ENCODE data around the gene ANKRD63. TPM values are rescaled to one million over a fixed set of nuclear protein-coding genes. Genes with fewer than 3 reads are reported as not detected.

ANKRD63 gene
- total and polyA plus RNA-seq, 10 of the 15 experiments (the other 5 are each of a cell fraction or from before 2014, with no cell fraction given), result not detected

- WGBS (ENCODE audit: insufficient coverage, insufficient replicate concordance, low lambda C conversion rate, missing lambda C conversion rate), result 6% methylated on average over 3 of the region's 3 CpGs
- intact Hi-C loops (cut with micrococcal nuclease; ENCODE audit: unreplicated experiment), result loop anchor here (1.0 kb wide), 1 partner anchor 32 kb away; no protein-coding TSS in a partner anchor
- ChIA-PET RAD21 (ENCODE audit: unreplicated experiment) (interaction anchor here (3.3 to 6.8 kb wide), 2 partner anchors 26 to 33 kb away, joined by 17 to 87 read pairs; no protein-coding TSS in a partner anchor), SMC1A (ENCODE audit: uncharacterized antibody, unreplicated experiment) (interaction anchor here (0.7 to 10.0 kb wide), 5 partner anchors 9 to 374 kb away, joined by 3 to 83 read pairs (median 4); no protein-coding TSS in a partner anchor), CTCF (interaction anchor here (1.1 to 17.6 kb wide), 12 partner anchors 10 to 265 kb away, joined by 3 to 336 read pairs (median 7); partner anchors contain the start of genes CCDC9B and INAFM2), POLR2A (no interaction called here)
- in situ Hi-C loops (cut with MboI), result loop anchor here (5.0 kb wide), 1 partner anchor 34 kb away; no protein-coding TSS in a partner anchor
- no peaks in the 10 kb centered on the region for H3K36me3 ChIP-seq (ENCODE audit: control insufficient read depth in 2 of 2, insufficient read depth in 2 of 2, low read length in 1 of 2)
- no peaks in the 10 kb centered on the region for H3K9me3 ChIP-seq (replicated peaks; ENCODE audit: control insufficient read depth, insufficient read depth, low read length)
- no peaks in the 10 kb centered on the region for H3K79me2 ChIP-seq (ENCODE audit: control insufficient read depth, insufficient read depth, low read length)
- no peak overlapping the region for H3K9ac ChIP-seq (ENCODE audit: control insufficient read depth, insufficient read depth, low read length)
- FAIRE-seq (no peak), ATAC-seq (no peak), DNase-seq (ENCODE audit: low read depth, low spot score) (no peak)
- H3K27ac ChIP-seq (ENCODE audit: control insufficient read depth, insufficient read depth), result no peak overlapping the region
- H4K20me1 ChIP-seq (ENCODE audit: control insufficient read depth, insufficient read depth), result no peaks in the 10 kb centered on the region
- TF ChIP-seq CBFB (IDR thresholded peaks at IDR 0.05; ENCODE audit: low read depth), result no peak
- no peak for TF ChIP-seq SUPT20H (IDR thresholded peaks at IDR 0.05; ENCODE audit: borderline replicate concordance, control insufficient read depth, low read depth, low read length)
- TF ChIP-seq SP1 (IDR thresholded peaks at IDR 0.05; ENCODE audit: low read depth, low read length), result no peak
- no peak for TF ChIP-seq REST (IDR thresholded peaks at IDR 0.05; ENCODE audit: low read depth, low read length)
- TF ChIP-seq PKNOX1 (IDR thresholded peaks at IDR 0.05), result no peak
- TF ChIP-seq NR2C1 (IDR thresholded peaks at IDR 0.05), result no peak
- no peak for TF ChIP-seq YY1 (IDR thresholded peaks at IDR 0.05; ENCODE audit: low read depth, low read length)
- no peak for TF ChIP-seq SIX5 (IDR thresholded peaks at IDR 0.05; ENCODE audit: low read depth, low read length, severe bottlenecking)
- TF ChIP-seq MTA3 (IDR thresholded peaks at IDR 0.05; ENCODE audit: borderline replicate concordance, low read length), result no peak
- TF ChIP-seq NR2C2 (IDR thresholded peaks at IDR 0.05; ENCODE audit: borderline replicate concordance, control insufficient read depth, insufficient read length, low read depth), result no peak
- TF ChIP-seq RB1 (IDR thresholded peaks at IDR 0.05; ENCODE audit: borderline replicate concordance), result no peak
- no peak for TF ChIP-seq NFIC (IDR thresholded peaks at IDR 0.05; ENCODE audit: low read depth, low read length)
- no peak for TF ChIP-seq BRCA1 (IDR thresholded peaks at IDR 0.05; ENCODE audit: low read depth, low read length)
- TF ChIP-seq ZBTB11 (CRISPR knock-in tag; IDR thresholded peaks at IDR 0.05), result no peak
- TF ChIP-seq MYC (IDR thresholded peaks at IDR 0.05; ENCODE audit: insufficient read depth, insufficient read length, insufficient replicate concordance, low read length, severe bottlenecking), result no peak
- no peak overlapping the region for H3K4me2 ChIP-seq (ENCODE audit: control insufficient read depth, insufficient read depth)
- no TSS peak for BruUV-seq (replicated peaks)
- H3K27me3 ChIP-seq (replicated peaks in 1 of 2; ENCODE audit: control insufficient read depth in 2 of 2, insufficient read depth in 2 of 2, low read length in 1 of 2), result peaks cover 0 to 3% of the 10 kb centered on the region in 2 experiments; a peak in 2 of 4 replicates
- no peak overlapping the region for H3K4me3 ChIP-seq
- no peak overlapping the region for H2AFZ ChIP-seq (ENCODE audit: control insufficient read depth, low read depth, low read length)
- H3K4me1 ChIP-seq (ENCODE audit: control insufficient read depth, insufficient read depth, low read length), result peaks cover 12% of the 10 kb centered on the region
These were observed 28.1 kb upstream of the ANKRD63 start for GRCh38 chr15:40310993-40311392.

All from GM12878 (cell line).